Measurements from ENCODE around the gene RMDN2.
A peak's percentile ranks its signal among the peaks of the same experiment; 100 is the strongest.
"Not testable (repeated sequence)": the region's sequence is repeated elsewhere in the genome, so short reads cannot be mapped to it uniquely, and the experiment has no call there.

Gene RMDN2

GRCh38 chr2:37934591-37935513, 9.8 kb downstream of the RMDN2 start:
- DNase-seq: no peak

- not testable (repeated sequence) for DNase-seq
Observed at GRCh38 chr2:37937568-37937967, 12.5 kb downstream of the RMDN2 start.

- not testable (repeated sequence) for DNase-seq
Observed at GRCh38 chr2:37941267-37941666, 16.2 kb downstream of the RMDN2 start.

GRCh38 chr2:37944268-37944667, 19.2 kb downstream of the RMDN2 start:
- DNase-seq: no peak

- DNase-seq: no peak
Observed at GRCh38 chr2:37947306-37947705, 22.2 kb downstream of the RMDN2 start.

GRCh38 chr2:37962018-37962739, 37.1 kb downstream of the RMDN2 start:
- not testable (repeated sequence) for DNase-seq

- DNase-seq: not testable (repeated sequence)
Observed at GRCh38 chr2:37962740-37963121, 37.6 kb downstream of the RMDN2 start.

- DNase-seq: not testable (repeated sequence)
Observed at GRCh38 chr2:37963901-37964300, 38.8 kb downstream of the RMDN2 start.

GRCh38 chr2:37966326-37966725, 41.2 kb downstream of the RMDN2 start:
- DNase-seq: no peak

- DNase-seq: no peak
Observed at GRCh38 chr2:37969731-37970130, 44.6 kb downstream of the RMDN2 start.

- no peak for DNase-seq
Observed at GRCh38 chr2:37971971-37972370, 46.9 kb downstream of the RMDN2 start.

GRCh38 chr2:37973615-37974353, 48.7 kb downstream of the RMDN2 start:
- DNase-seq: no peak

GRCh38 chr2:37975808-37976207, 50.7 kb downstream of the RMDN2 start:
- no peak for DNase-seq

GRCh38 chr2:37976411-37976810, 51.3 kb downstream of the RMDN2 start:
- no peak for DNase-seq

GRCh38 chr2:37982147-37982582, 57.1 kb downstream of the RMDN2 start:
- peak; percentile 71 for DNase-seq

- no peak for DNase-seq
Observed at GRCh38 chr2:37982847-37983246, 57.8 kb downstream of the RMDN2 start.

- DNase-seq: no peak
Observed at GRCh38 chr2:37983719-37984118, 58.6 kb downstream of the RMDN2 start.

- no peak for DNase-seq
Observed at GRCh38 chr2:37984176-37984575, 59.1 kb downstream of the RMDN2 start.

GRCh38 chr2:37984589-37984988, 59.5 kb downstream of the RMDN2 start:
- DNase-seq: peak; percentile 4

GRCh38 chr2:37985333-37985732, 60.2 kb downstream of the RMDN2 start:
- no peak for DNase-seq

- no peak for DNase-seq
Observed at GRCh38 chr2:37987098-37987775, 62.1 kb downstream of the RMDN2 start.

- no peak for DNase-seq
Observed at GRCh38 chr2:37992601-37993000, 67.5 kb downstream of the RMDN2 start.

- DNase-seq: peak; percentile 18
Observed at GRCh38 chr2:37993143-37993542, 68.1 kb downstream of the RMDN2 start.
